Bronchial epithelial cell (primary cell): Measurements from ENCODE around the gene ATP2B1. TPM values are rescaled to one million over a fixed set of nuclear protein-coding genes. Genes with fewer than 3 reads are reported as not detected.
A peak's percentile ranks its signal among the peaks of the same experiment; 100 is the strongest.

Experiments used
- DNase-seq: peaks from one replicate; pipeline ENCODE4 v3.0.0-alpha.2; 2010; ENCODE audit warnings: low read depth
- FAIRE-seq: peaks from 2 replicates; lab custom pipeline; 2011; peaks lifted over from hg19 to GRCh38; lab: Jason Lieb, UNC
- H3K27me3 ChIP-seq: 2 replicates; pipeline ENCODE4 v1.5.1; 2011; ENCODE audit warnings: low read length; ENCODE audit not compliant: control insufficient read depth, insufficient read depth
- H3K36me3 ChIP-seq: 2 replicates; pipeline ENCODE4 v1.5.1; 2011; ENCODE audit warnings: low read length; ENCODE audit not compliant: control insufficient read depth, insufficient read depth
- H3K4me3 ChIP-seq: 2 replicates; pipeline ENCODE4 v1.5.1; 2011; ENCODE audit warnings: mild to moderate bottlenecking, low read depth, low read length, control low read depth
- CTCF ChIP-seq: IDR thresholded peaks from 2 replicates; pipeline ENCODE4 v1.5.1; 2011; ENCODE audit warnings: mild to moderate bottlenecking, moderate library complexity, low read length, control low read depth, inconsistent platforms; ENCODE audit not compliant: insufficient read depth, severe bottlenecking
- total RNA-seq: library from RNA; depleted of rRNA; stranded (reverse); fragments of >200 nt; gene quantifications from 2 replicates; pipeline ENCODE4 v1.2.1, GENCODE V29; 2014

The ATP2B1 gene
- total RNA-seq, 1 donor from 2014 or later: 69.8 TPM

GRCh38 chr12:89573051-89573810 lies 135.4 kb downstream of the ATP2B1 start:
- DNase-seq: no peak
- TF ChIP-seq CTCF: no peak
- no peak overlapping the region for H3K4me3 ChIP-seq
- no peaks in the 10 kb centered on the region for H3K36me3 ChIP-seq
- no peaks in the 10 kb centered on the region for H3K27me3 ChIP-seq
- no peak for FAIRE-seq

- DNase-seq (peak; percentile 23), FAIRE-seq (no peak)
- TF ChIP-seq CTCF: no peak
- no peak overlapping the region for H3K4me3 ChIP-seq
- no peaks in the 10 kb centered on the region for H3K27me3 ChIP-seq
- no peaks in the 10 kb centered on the region for H3K36me3 ChIP-seq
These were observed 137.0 kb downstream of the ATP2B1 start for GRCh38 chr12:89571491-89572195.

- no peak for FAIRE-seq
- no peak for TF ChIP-seq CTCF
These were observed 140.2 kb downstream of the ATP2B1 start for GRCh38 chr12:89568484-89568883.

GRCh38 chr12:89567691-89568239 lies 140.9 kb downstream of the ATP2B1 start:
- Histone ChIP-seq H3K27me3 (no peaks in the 10 kb centered on the region), H3K4me3 (no peak overlapping the region), H3K36me3 (no peaks in the 10 kb centered on the region)
- peak; percentile 88 for DNase-seq
- no peak for FAIRE-seq
- no peak for TF ChIP-seq CTCF

More at GRCh38 chr12:89568484-89568883, 140.2 kb downstream of the ATP2B1 start:
- no peaks in the 10 kb centered on the region for H3K36me3 ChIP-seq
- peak; percentile 56 for DNase-seq
- no peaks in the 10 kb centered on the region for H3K27me3 ChIP-seq
- no peak overlapping the region for H3K4me3 ChIP-seq

- H3K4me3 ChIP-seq: no peak overlapping the region
- H3K27me3 ChIP-seq: no peaks in the 10 kb centered on the region
- no peaks in the 10 kb centered on the region for H3K36me3 ChIP-seq
- no peak for FAIRE-seq
- no peak for TF ChIP-seq CTCF
- DNase-seq: peak; percentile 90
These were observed 142.0 kb downstream of the ATP2B1 start for GRCh38 chr12:89566615-89567014.
